GM21390 (cell line): ENCODE results near the gene CDK4.
A peak's percentile ranks its signal among the peaks of the same experiment; 100 is the strongest.

Source experiments
- ATAC-seq: cut with Tn5 transposase; IDR thresholded peaks from one replicate; pipeline ENCODE4 v1.9.1; 2021; ENCODE audit not compliant: unreplicated experiment

Gene CDK4

DNA sequence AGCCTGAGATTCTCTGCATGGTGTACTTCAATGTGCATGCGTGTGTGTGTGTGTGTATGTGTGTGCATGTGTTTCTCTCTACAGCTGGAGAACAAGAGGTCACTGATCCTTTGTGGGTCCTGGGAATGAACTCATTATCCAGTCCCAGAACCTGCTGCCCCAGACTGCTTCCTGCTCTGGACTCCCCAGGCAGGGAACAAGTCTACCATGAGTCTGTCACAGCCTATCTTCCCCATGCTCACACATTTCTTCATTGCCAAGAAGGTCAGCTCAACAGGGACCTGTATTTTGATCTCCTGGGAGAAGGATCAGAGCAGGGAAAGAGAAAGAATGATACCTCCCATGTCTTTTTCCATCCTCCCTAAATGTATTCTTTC lies 10.7 kb downstream of the CDK4 start:
- ATAC-seq: no peak

DNA sequence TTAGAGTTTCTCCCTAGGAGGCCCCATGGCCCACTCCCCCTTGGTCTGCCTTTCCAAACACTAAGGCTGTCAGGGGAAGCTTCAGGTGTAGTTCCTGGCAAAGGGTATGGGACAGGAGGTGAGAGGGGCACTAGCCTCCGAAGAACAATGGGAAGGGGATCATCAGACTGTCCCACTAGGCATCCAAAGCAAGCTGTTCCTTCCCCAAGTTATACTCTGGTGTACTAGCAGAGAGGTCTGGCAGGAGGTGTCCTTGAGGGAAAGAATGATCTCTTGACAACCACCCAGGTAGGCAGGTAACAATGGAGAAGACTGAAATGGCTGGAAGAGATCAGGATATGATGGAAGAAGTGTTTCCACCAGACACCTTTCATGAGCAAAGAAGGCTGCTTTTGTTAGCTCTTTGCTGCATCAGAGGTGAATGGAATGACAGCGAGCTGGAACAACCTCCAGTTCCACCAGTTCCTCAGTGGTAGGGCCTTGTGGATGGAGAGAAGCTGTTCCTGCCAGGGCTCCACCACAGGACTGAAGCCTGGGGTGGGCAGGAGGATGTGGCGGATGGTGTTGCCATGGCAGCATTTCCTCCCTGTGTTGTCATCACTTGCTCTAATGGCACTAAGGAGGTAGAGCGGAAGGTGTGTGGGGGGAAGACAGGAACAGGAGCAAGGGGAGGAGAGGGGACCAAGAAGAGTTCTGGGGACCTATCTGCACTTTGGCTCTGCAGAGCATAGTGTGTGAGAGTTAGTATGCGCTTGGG lies 11.3 kb downstream of the CDK4 start:
- peak; percentile 48 for ATAC-seq

DNA sequence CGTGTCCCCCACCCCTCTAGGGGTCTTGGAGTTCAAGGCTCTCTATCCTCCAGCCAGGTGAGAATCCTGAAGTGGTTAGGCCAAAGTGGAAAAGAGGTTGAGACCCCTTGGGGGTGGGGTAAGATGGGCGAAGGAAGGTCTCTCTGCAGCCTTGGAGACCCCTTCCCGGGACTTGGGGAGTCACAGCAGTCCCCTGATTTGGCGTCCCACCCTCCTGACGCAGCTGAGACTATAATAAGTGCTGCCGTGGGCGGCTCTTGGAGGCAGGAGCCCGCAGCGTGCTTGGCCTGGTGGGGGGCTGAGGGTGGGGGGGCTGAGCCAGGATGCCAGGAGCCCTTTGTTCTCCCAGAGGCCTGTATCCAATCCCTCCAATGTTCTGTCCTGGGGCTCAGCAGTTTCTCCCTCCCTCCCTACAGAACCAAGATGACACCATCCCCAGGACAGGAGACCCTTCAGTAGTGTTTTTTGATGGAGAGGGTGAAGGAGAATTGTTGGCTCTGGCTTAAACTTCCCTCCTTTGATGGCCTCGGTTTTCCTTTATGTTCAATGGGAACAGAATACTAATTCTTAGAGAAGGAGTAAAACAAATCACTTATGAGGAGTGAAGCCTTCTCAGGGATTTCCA lies 12.1 kb downstream of the CDK4 start:
- no peak for ATAC-seq

DNA sequence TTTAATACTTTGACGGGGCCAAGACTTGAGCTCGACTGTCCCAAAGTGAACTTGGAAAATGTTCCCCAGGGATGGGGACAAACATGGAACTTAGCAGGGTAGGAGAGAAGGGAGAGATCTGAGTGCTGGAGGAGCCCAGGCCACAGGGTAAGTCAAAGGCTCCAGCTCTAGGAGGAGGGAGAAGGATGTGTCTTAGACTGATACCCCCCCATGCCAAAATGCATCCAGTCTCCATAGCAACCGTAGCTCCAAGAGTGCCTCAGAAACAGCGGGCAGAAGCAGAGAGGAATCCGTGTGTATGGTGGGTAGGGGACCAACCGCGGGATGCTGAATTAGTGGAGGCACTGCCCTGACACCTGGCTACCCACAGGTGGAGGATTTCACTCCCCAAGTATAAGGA lies 12.7 kb downstream of the CDK4 start:
- no peak for ATAC-seq

DNA sequence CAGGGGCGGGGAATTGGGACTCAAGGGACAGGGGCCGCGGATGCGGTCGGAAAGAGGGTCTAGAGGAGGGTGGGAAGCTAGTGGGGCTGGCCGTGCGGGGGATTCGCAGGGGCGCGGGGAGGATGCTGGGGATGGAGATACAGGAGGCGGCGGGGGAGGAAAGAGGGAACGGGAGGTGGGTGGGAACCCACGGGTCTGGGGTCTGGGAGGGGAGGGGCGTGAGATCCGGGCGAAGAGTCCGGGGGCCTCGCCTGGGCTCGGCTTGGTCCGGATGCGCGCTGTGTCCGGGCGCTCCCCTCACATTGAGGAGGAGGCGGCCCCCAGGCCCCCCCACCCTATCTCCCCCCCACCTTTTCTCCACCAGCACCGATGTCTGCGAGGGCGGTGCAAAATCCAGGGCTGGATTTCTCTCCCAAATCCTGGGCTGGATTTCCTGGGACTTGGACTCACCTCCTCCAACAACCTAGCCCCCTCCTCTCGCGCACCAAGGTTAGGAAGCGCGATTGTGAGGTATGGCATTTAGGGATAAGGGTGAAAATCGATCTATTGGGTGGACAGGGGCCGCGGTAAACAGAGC lies 13.4 kb downstream of the CDK4 start, which contains the start of gene AGAP2:
Gene AGAP2, minus strand, starts transcription at position 82 of the 577 bp plus-strand sequence. CDS start 496 bp downstream, outside the sequence.
- ATAC-seq: no peak

DNA sequence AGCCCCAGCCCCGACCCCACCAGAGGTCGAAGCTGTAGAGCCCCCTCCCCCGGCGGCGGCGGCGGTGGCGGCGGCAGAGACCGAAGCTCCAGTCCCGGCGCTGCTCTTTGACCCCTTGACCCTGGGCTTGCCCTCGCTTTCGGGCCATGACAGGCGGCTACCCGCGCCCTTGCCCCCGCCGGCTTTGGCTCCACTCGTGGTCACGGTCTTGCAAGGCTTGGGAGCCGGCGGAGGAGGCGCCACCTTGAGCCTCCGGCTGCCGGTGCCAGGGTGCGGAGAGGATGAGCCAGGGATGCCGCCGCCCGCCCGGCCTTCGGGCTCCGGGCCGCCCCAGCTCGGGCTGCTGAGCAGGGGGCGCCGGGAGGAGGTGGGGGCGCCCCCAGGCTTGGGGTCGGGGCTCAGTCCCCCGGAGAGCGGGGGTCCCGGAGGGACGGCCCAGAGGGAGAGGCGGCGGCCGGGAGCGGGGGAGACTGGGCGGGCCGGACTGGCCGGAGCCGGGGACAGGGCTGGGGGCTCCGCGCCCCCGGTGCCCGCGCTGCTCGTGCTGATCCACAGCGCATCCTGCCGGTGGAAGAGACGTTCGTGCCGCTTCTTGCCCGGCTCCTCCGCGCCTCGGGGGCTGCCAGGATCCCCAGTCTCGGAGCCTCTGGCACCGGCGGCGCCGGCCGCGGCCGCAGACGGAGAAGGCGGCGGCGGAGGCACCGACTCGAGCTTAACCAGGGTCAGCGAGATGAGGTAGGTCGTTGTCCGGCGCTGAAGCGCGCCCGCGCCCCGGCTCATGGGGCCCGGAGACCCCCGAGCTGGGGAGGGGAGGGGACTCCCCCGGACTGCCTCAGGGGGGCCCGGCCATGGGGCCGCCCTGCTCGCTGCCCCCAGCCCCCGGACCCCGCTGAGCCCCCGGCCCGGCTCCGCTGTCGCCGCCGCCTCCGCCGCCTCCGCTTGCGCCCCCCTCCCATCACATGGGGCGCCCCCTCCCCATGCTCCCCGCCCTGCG lies 14.3 kb downstream of the CDK4 start:
- no peak for ATAC-seq

DNA sequence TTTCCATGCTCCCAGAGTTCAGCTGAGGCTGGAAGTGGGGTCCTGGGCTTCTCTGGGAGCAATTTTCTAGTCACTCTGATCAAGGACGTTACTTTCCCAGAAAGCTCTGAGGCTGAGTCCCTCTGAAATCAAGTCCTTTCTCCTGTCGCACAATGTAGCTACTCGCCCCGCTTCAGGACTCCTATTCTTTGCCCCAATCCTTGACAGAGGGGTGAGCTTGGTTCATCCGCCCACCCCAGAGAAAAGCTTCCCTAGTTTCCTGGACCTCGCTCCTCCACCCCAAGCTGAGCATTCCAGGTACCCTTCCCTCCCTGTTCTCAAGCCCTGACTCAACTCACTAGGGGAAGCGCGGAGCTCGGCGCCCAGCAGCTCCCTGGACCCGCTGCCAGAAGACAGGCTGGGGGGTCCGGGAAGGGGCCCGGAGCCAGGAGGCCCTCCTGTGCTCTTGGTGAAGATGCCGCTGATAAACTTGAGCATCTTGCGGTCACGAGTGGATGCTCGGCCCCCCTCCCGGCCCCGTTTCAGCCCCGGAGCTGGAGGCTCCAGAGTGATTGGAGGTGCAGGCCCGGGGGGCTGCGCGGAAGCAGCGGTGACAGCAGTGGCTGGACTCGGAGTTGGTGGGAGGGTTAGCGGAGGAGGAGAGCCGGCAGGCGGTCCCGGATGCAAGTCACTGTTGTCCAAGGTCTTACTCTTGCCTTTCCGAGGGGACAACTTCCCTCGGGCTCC lies 15.2 kb downstream of the CDK4 start:
- no peak for ATAC-seq

DNA sequence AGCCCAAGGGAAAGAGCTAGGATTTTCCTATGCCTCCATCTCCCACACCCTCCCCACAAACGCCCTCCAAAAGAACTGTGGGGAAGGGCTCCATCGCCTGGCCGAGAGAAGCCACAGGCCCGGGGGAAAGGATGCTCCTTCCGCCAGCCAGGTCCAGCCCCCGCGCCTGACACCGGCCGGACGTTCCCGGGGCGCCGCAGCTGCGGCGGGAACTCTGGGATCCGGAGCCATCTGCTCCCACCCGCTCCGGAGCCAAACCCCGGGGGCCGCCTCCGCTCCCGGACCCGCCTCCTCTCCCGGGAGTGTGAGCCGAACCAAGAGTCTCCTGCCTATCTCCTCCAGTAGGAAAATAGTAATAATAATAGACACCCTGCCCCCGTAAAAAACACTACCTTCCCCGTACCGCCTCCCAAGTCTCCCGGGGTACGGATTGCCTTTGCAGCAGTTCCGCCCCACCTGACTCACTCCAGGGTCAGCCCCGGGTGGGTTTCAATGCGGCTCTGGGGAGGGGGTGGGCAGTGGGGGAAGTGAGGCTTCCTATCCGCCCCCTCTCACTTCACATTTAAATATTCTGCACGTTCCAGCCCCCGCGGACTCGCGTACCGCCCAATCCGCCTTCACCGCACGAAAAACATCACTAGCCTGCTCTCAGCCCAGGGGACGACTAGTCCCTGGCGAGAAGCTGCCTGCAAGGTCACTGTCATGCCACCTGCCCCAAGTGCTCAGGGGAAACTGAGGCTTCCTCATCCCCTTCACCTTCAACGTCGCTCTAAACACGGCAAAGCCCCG lies 16.0 kb downstream of the CDK4 start:
- no peak for ATAC-seq

DNA sequence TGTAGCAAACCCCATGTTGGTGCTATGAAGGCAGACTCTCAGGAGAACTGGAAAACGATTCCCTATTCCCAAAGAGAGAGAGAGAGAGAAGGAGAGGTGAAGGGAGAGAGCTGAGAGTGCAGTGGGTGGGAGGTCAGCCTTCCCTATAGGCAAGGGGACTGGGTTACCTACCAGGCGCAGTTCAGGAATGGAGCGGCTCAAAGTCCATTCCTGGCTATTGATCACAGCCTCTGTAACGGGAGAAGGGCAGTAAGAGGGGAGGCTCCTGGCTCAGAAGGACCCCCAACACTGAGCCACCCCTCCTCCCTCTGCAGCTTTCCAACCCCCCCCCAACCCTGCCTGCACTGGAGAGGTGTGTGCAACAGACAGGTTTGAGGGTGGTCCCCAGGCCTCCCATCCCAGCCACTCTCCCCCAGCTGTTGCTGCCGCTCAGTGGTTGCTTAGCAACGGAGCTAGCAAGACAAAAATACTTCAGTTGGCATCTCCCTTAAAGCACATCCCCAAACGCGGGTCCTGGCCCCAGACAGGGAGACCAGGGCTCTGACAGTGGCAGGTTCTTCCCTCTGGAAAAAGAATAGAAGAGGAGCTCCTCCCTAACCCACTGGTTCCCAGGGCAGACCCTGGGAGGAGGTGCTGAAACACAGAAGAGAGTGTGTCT lies 16.8 kb downstream of the CDK4 start:
- no peak for ATAC-seq

DNA sequence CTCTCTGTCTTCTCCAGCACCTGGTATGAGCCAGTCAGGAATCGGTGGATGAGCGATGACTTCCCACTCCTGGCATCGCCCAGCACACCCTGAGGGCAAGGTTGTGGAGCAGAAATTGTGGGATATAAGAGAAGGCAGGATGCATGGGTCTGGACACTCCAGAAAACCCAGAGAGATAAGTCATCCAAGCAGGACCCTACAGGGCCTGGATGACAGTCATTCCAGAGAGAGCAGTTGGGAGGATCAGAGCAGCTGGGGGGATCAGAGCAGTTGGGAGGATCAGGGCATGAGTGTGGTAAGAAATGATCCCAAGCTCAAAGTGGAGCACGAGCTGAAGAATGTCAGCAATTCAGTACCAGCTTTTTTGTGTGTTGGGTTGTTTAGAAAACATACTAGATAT lies 17.5 kb downstream of the CDK4 start:
- no peak for ATAC-seq

DNA sequence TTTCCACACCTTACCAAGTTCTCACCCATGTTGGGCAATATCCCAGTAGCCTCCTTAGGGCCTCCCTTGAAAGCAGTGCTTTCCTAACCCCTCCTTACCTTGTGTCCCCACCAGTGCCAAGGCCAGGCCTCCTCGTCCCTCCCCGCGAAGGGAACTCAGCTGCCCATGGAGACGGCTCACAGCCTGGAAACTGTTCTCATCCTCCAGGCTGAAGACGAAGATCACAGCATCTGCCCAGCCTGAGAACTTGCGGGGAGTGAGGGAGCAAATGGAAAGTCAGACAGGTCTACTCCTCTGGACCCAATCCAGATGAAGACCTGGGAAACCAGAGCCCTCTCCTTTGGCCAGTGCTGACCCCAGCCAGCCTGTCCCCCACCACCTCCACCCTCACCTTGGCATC lies 18.2 kb downstream of the CDK4 start:
- ATAC-seq: no peak

DNA sequence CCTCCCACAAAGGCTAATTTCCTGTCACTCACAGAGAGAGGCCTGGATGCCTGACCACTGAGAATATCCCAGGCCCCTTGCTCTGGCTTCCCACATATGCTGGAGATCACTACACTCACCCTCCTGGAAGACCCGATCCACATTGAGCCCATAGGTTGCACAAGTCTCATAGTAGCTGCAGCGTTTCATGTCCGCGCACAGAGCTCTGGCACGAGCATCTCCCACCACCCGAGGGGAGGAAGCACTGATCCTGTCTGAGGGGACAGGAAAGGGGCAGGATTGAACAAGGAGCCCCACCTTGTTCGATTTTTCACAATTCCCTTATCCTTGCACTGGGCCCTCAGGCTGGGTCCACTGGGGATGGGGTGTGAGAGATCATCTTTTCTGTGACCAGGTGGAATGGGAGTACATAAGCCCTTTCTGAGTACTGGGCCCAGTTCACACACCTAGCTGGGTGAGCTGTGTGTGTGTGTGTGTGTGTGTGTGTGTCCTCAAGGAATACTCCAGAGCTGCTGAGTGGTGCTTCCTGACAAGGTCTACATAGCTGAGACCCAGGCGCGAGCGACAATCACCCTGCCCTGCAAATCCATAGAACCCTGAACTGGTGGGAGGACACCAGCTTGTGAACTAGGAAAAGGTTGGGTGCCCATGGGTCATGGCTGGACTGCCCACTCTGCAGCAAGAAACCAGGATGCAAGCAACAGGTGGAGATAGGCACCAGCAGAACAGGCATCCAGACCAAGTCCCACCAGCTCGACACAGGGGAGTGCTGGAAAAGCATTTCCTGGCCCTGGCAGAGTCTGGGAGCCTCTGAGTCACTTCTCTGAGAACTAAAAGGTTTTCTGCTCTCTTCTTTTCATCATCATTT lies 19.1 kb downstream of the CDK4 start:
- ATAC-seq: no peak

DNA sequence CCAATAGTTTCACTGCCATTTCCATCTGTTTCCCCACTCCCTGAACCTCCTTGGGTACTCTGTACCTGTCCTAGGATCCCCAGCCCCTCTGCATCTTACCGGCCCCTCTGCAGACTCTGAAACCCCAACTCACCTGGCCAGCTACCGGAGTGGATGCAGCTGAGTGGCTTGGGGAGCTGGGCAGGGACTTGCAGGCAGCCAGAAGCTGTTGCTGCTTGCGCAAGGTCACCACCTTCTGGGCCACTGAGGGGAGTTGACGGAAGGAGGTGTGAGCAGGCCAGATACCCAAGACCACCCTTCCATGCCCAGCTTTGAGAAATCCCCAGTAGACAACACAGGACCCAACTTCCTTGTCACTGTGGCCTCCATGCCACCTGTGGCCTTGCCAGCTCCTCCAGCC lies 19.8 kb downstream of the CDK4 start:
- ATAC-seq: no peak

DNA sequence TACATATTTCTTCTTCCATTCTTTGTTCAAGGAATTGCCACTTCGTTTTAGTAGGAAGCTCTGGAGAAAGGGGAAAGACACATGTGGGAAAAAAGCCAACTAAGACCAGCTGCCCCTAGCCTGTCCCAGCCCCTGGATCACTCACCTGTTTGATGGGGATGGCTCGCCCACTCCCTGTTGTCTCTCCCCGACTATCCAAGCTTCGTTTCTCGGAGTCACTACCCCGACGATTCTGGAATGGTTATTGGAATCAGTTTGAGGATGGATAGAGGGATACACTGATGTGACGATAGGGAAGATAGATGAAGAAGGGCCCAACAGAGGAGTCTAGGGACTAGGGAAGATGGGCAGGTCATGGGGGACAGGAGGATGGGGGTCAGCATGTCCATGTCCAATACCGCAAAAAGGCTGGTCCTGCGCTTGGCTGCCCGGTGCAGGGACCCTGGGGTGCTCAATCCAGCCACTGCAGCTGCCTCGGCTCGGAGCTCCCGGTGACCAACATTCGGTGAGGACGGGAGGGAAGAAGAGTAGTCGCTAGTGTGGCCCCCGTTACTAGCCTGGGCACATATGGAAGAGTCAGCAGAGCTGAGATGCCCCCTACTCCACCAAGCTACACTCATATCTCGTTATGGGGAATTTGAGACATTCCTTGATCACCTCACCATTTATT lies 20.6 kb downstream of the CDK4 start:
- ATAC-seq: no peak

DNA sequence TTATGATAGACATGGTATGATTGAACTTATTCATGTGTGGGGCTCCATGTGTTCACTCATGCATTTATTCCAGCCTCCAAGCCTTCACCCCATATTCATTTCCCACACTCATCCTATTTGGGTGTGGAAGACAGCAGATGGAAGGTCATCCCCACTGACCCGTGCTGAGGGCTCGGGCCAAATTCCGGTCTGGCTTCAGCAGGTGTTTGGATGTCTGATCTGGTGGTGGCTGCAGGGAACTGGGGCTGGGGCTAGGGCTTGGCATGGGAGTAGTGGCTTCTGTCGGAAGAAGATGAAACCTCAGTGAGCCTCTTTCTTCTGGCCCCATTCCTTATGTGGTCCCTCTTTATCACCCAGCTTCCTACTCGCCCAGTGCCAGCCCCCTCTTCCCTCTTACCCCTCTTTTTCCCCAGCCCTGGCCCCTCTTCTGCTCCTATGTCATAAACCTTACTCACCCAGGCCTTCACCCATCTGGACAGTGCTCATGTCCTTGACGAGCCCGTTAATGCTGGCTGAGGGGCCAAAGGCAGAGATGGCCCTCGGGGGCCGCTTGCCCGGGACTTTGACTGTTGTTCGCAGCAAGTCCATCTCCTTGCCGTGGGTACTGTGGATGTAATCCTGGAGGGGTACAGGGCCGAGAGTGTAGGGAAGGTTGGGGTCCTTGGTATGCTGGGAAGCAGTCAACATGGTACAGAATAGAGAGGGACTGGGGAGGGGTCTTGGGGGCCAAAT lies 21.6 kb downstream of the CDK4 start:
- no peak for ATAC-seq

DNA sequence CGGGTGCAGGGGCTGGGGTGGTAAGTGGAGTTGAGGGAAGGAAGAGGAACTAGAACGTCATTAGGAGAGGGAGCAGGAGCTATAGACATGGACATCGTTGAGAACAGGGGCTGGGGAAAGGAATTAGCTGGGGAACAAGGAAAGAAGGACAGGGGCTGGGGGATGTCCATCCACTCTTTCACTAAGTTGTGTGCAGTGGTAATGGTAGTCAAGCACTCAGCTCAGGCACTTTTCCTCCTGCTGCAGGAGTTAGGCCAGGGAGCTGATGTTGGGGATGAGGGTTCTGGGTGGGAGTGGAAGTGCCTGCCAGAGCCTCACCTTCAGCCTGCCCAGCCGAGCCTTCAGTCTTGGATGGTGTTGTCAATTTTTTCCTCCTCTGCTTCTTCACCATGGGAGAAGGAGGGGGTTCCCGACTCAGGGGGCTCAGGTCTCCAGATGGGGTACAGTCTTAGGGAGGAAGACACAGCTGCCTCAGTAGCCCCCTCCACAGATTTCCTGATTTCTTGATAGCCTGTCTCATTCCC lies 22.7 kb downstream of the CDK4 start:
- ATAC-seq: no peak
